GM23248 (cell line): ENCODE measurements around the gene KRTAP19-1.

ENCODE experiments used
- EZH2 ChIP-seq: fragments of 200-600 bp; sonication (generic); IDR thresholded peaks from 2 replicates; pipeline ENCODE4 v1.6.1; 2018; ENCODE audit warnings: antibody characterized with exemption, mild to moderate bottlenecking; ENCODE audit not compliant: insufficient read depth, poor library complexity, severe bottlenecking
- EZH2phosphoT487 ChIP-seq: fragments of 200-600 bp; sonication (generic); IDR thresholded peaks from 2 replicates; pipeline ENCODE4 v1.6.1; 2018; ENCODE audit warnings: antibody characterized with exemption, moderate library complexity, mild to moderate bottlenecking, low read depth; ENCODE audit not compliant: insufficient read depth

GRCh38 chr21:30480145-30480544, at the start of gene KRTAP19-1:
- TF ChIP-seq EZH2 (no peak), EZH2phosphoT487 (no peak)
